GM23248 (cell line): ENCODE measurements around the gene SH3BP2. TPM values are rescaled to one million over a fixed set of nuclear protein-coding genes. Genes with fewer than 3 reads are reported as not detected.

Experiments
- DNase-seq: peaks from one replicate; pipeline ENCODE4 v3.0.0-alpha.2; 2015
- H2AFZ ChIP-seq: fragments of 200-600 bp; sonication (generic); 2 replicates; pipeline ENCODE4 v1.6.1; 2016; ENCODE audit warnings: antibody characterized with exemption
- H3F3A ChIP-seq: fragments of 200-600 bp; sonication (generic); 2 replicates; pipeline ENCODE4 v1.6.1; 2016; ENCODE audit warnings: mild to moderate bottlenecking, antibody characterized with exemption, mixed run types; ENCODE audit not compliant: insufficient read depth
- H3K27ac ChIP-seq: fragments of 200-600 bp; sonication (generic); 2 replicates; pipeline ENCODE4 v1.5.1; 2016; ENCODE audit warnings: mild to moderate bottlenecking
- H3K27me3 ChIP-seq: fragments of 200-600 bp; sonication (generic); replicated peaks from 2 replicates; pipeline ENCODE4 v1.6.1; 2016; ENCODE audit warnings: mild to moderate bottlenecking; ENCODE audit not compliant: insufficient read depth
- H3K36me3 ChIP-seq: fragments of 200-600 bp; sonication (generic); 2 replicates; pipeline ENCODE4 v1.6.1; 2016; ENCODE audit warnings: low read depth, mild to moderate bottlenecking
- H3K4me1 ChIP-seq: fragments of 200-600 bp; sonication (generic); 2 replicates; pipeline ENCODE4 v1.6.1; 2016; ENCODE audit warnings: mild to moderate bottlenecking; ENCODE audit not compliant: insufficient read depth
- H3K4me2 ChIP-seq: fragments of 200-600 bp; sonication (generic); one replicate; pipeline ENCODE4 v1.6.1; 2016; ENCODE audit warnings: mild to moderate bottlenecking; ENCODE audit not compliant: unreplicated experiment
- H3K4me3 ChIP-seq: fragments of 200-600 bp; sonication (generic); 2 replicates; pipeline ENCODE4 v1.5.1; 2016; ENCODE audit warnings: mild to moderate bottlenecking
- H3K79me2 ChIP-seq: fragments of 200-600 bp; sonication (generic); 2 replicates; pipeline ENCODE4 v1.6.1; 2016; ENCODE audit warnings: mild to moderate bottlenecking; ENCODE audit not compliant: insufficient read depth
- H3K9ac ChIP-seq: fragments of 200-600 bp; sonication (generic); 2 replicates; pipeline ENCODE4 v1.6.1; 2016; ENCODE audit warnings: mild to moderate bottlenecking
- H3K9me2 ChIP-seq: fragments of 200-600 bp; sonication (generic); 2 replicates; pipeline ENCODE4 v1.6.1; 2016; ENCODE audit warnings: mixed run types, mild to moderate bottlenecking, moderate library complexity; ENCODE audit not compliant: insufficient read depth
- H3K9me3 ChIP-seq: fragments of 200-600 bp; sonication (generic); one replicate; pipeline ENCODE4 v1.6.1; 2017; ENCODE audit warnings: low read depth
- H4K20me1 ChIP-seq: fragments of 200-600 bp; sonication (generic); 2 replicates; pipeline ENCODE4 v1.6.0; 2016; ENCODE audit not compliant: insufficient read depth
- EZH2 ChIP-seq: fragments of 200-600 bp; sonication (generic); IDR thresholded peaks from 2 replicates; pipeline ENCODE4 v1.6.1; 2018; ENCODE audit warnings: antibody characterized with exemption, mild to moderate bottlenecking; ENCODE audit not compliant: insufficient read depth, poor library complexity, severe bottlenecking
- EZH2phosphoT487 ChIP-seq: fragments of 200-600 bp; sonication (generic); IDR thresholded peaks from 2 replicates; pipeline ENCODE4 v1.6.1; 2018; ENCODE audit warnings: antibody characterized with exemption, moderate library complexity, mild to moderate bottlenecking, low read depth; ENCODE audit not compliant: insufficient read depth
- WGBS, 2 experiments: methylation state at CpG; one replicate each; pipeline ENCODE4 v1.1.6; 2015 to 2017; ENCODE audit warnings: low lambda C conversion rate in 2 of 2, low coverage in 1 of 2; ENCODE audit errors: missing lambda C conversion rate in 2 of 2; 5-methylcytosine and 5-hydroxymethylcytosine counted together
- in situ Hi-C: fragments of 300-500 bp; cut with MboI; formaldehyde crosslinking; loops from 2 replicates; pipeline ENCODE4 v1.15.0; 2020
- polyA plus RNA-seq: library from polyadenylated mRNA; unstranded; fragments of >200 nt; fragmentation: Nextera tagmentation; extraction: Ambion mirVana; gene quantifications from 2 replicates; pipeline ENCODE4 v1.2.1, GENCODE V29; 2016
- total RNA-seq: library from RNA; depleted of rRNA; stranded (reverse); fragments of >200 nt; shearing (Covaris generic); gene quantifications from 2 replicates; pipeline ENCODE4 v1.2.3, GENCODE V29; 2014

The SH3BP2 gene
- total and polyA plus RNA-seq, 2 experiments from 2014 or later, result 20.9 to 31.2 TPM

GRCh38 chr4:2871911-2872310 lies 79.0 kb downstream of the SH3BP2 start:
- H4K20me1 ChIP-seq, result peaks cover 41% of the 10 kb centered on the region
- H3K79me2 ChIP-seq, result peaks cover 100% of the 10 kb centered on the region
- no peak for TF ChIP-seq EZH2phosphoT487
- TF ChIP-seq EZH2, result no peak
- H2AFZ ChIP-seq, result no peak overlapping the region
- no peak overlapping the region for H3K9ac ChIP-seq
- no peak overlapping the region for H3K4me2 ChIP-seq
- 4 to 11% methylated on average over 2 of the region's 2 CpGs for WGBS, 2 experiments
- no peaks in the 10 kb centered on the region for H3F3A ChIP-seq
- no peaks in the 10 kb centered on the region for H3K9me2 ChIP-seq
- no peaks in the 10 kb centered on the region for H3K27me3 ChIP-seq
- H3K4me3 ChIP-seq, result no peak overlapping the region
- H3K27ac ChIP-seq, result no peak overlapping the region
- in situ Hi-C loops, result no loop called here
- DNase-seq, result no peak
- no peaks in the 10 kb centered on the region for H3K9me3 ChIP-seq
- peaks cover 31% of the 10 kb centered on the region for H3K4me1 ChIP-seq
- 0 out of 2 replicates have a peak, but pooled peaks cover 6% of the 10 kb centered on the region for H3K36me3 ChIP-seq

GRCh38 chr4:2873329-2873728 lies 80.4 kb downstream of the SH3BP2 start:
- H3K4me2 ChIP-seq, result no peak overlapping the region
- peaks cover 6% of the 10 kb centered on the region; the same call in 1 of the 2 replicates for H3K36me3 ChIP-seq
- H3K27ac ChIP-seq, result no peak overlapping the region
- WGBS, 2 experiments, result 40 to 50% methylated on average over 1 of the region's 1 CpG
- no peaks in the 10 kb centered on the region for H3K27me3 ChIP-seq
- in situ Hi-C loops, result no loop called here
- no peak for DNase-seq
- H3F3A ChIP-seq, result no peaks in the 10 kb centered on the region
- H3K9me3 ChIP-seq, result no peaks in the 10 kb centered on the region
- peaks cover 100% of the 10 kb centered on the region for H3K79me2 ChIP-seq
- H3K9me2 ChIP-seq, result no peaks in the 10 kb centered on the region
- H3K4me1 ChIP-seq, result peaks cover 18% of the 10 kb centered on the region
- no peak overlapping the region for H3K9ac ChIP-seq
- TF ChIP-seq EZH2, result no peak
- no peak for TF ChIP-seq EZH2phosphoT487
- H3K4me3 ChIP-seq, result no peak overlapping the region
- peaks cover 29% of the 10 kb centered on the region for H4K20me1 ChIP-seq
- H2AFZ ChIP-seq, result no peak overlapping the region

GRCh38 chr4:2874861-2875260 lies 82.0 kb downstream of the SH3BP2 start:
- Histone ChIP-seq H3K27ac (no peak overlapping the region), H3K4me2 (no peak overlapping the region), H3K27me3 (no peaks in the 10 kb centered on the region), H3K4me1 (peaks cover 7% of the 10 kb centered on the region; the same call in 1 of the 2 replicates), H3K79me2 (peaks cover 100% of the 10 kb centered on the region), H3K36me3 (peaks cover 8% of the 10 kb centered on the region), H3F3A (no peaks in the 10 kb centered on the region), H3K9ac (no peak overlapping the region), H4K20me1 (peaks cover 28% of the 10 kb centered on the region; the same call in 1 of the 2 replicates), H3K4me3 (no peak overlapping the region), H2AFZ (no peak overlapping the region), H3K9me2 (no peaks in the 10 kb centered on the region), H3K9me3 (no peaks in the 10 kb centered on the region)
- in situ Hi-C loops, result no loop called here
- TF ChIP-seq EZH2, result no peak
- no peak for TF ChIP-seq EZH2phosphoT487
- WGBS, 2 experiments, result 80 to 88% methylated on average over 7 of the region's 7 CpGs
- DNase-seq, result no peak

GRCh38 chr4:2875556-2875955 lies 82.7 kb downstream of the SH3BP2 start:
- no peak overlapping the region for H3K9ac ChIP-seq
- H3K36me3 ChIP-seq, result peaks cover 12% of the 10 kb centered on the region
- in situ Hi-C loops, result no loop called here
- no peak overlapping the region for H3K4me2 ChIP-seq
- H3K27ac ChIP-seq, result no peak overlapping the region
- no peaks in the 10 kb centered on the region for H3K9me2 ChIP-seq
- H3K4me1 ChIP-seq, result peaks cover 7% of the 10 kb centered on the region; the same call in 1 of the 2 replicates
- no peak for TF ChIP-seq EZH2phosphoT487
- TF ChIP-seq EZH2, result no peak
- WGBS, 2 experiments, result 84 to 88% methylated on average over 3 of the region's 3 CpGs
- H3K79me2 ChIP-seq, result peaks cover 99% of the 10 kb centered on the region
- no peaks in the 10 kb centered on the region for H3K9me3 ChIP-seq
- no peak overlapping the region for H3K4me3 ChIP-seq
- H3K27me3 ChIP-seq, result no peaks in the 10 kb centered on the region
- H2AFZ ChIP-seq, result no peak overlapping the region
- no peak for DNase-seq
- H4K20me1 ChIP-seq, result peaks cover 28% of the 10 kb centered on the region; the same call in 1 of the 2 replicates
- H3F3A ChIP-seq, result no peaks in the 10 kb centered on the region
